ENCODE results near the gene EEF1A2.

- TF ChIP-seq SIN3A (IDR thresholded peaks at IDR 0.05; ENCODE audit: borderline replicate concordance, insufficient read depth, low read length) (no peak), REST (IDR thresholded peaks at IDR 0.05; ENCODE audit: insufficient read depth in 1 of 2, low read depth in 2 of 2, low read length in 2 of 2) (no peak), POLR2AphosphoS5 (IDR thresholded peaks at IDR 0.05; ENCODE audit: low read depth, low read length) (no peak), TAF1 (IDR thresholded peaks at IDR 0.05; ENCODE audit: borderline replicate concordance, insufficient read depth, low read length) (no peak), FOXP2 (optimal IDR thresholded peaks at IDR 0.05; ENCODE audit: borderline replicate concordance, extremely low read depth, extremely low read length, insufficient read depth) (no peak)
These were observed 48.8 kb downstream of the EEF1A2 start for GRCh38 chr20:63449796-63450730.
